Activated CD4-positive, alpha-beta T cell treated with anti-CD3 and anti-CD28 coated beads, Interleukin-10, Interleukin-2, amounts not matched to agents 100 ng/mL and 50 ng/mL, durations not matched to agents 16 hours and 8 hours (primary cell): ENCODE results near the gene TMEM72.
"Not testable (repeated sequence)": the region's sequence is repeated elsewhere in the genome, so short reads cannot be mapped to it uniquely, and the experiment has no call there.

Source experiments
- DNase-seq: peaks from one replicate; pipeline ENCODE4 v3.0.0-alpha.2; 2020

TMEM72 gene

DNA sequence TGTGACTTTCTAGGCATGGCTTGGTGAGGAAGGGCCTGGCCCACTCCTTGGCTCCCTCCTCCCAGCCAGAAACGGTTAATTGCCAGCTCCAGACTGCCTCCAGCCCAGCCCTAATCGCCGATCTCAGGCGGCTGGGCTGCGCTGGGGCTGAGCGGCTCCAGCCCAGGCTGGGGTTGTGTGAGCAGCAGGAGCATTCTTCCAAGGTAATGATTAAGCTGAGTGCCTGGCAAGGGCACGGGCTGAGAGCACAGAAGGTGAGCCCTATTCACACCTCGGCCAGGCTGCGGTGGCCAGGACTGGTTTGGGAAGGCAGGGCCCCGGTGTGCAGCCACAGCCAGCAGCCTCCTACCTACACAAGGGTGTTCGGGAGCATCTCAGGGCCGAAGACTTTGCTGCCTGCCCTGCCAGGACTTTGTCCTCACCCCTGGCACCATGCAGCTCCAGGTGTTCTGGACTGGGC is at the start of gene TMEM72:
Gene TMEM72 (plus strand): TSS at position 257 of the 460 bp plus-strand sequence. CDS start 176 bp downstream, at position 433.
- DNase-seq, result no peak

DNA sequence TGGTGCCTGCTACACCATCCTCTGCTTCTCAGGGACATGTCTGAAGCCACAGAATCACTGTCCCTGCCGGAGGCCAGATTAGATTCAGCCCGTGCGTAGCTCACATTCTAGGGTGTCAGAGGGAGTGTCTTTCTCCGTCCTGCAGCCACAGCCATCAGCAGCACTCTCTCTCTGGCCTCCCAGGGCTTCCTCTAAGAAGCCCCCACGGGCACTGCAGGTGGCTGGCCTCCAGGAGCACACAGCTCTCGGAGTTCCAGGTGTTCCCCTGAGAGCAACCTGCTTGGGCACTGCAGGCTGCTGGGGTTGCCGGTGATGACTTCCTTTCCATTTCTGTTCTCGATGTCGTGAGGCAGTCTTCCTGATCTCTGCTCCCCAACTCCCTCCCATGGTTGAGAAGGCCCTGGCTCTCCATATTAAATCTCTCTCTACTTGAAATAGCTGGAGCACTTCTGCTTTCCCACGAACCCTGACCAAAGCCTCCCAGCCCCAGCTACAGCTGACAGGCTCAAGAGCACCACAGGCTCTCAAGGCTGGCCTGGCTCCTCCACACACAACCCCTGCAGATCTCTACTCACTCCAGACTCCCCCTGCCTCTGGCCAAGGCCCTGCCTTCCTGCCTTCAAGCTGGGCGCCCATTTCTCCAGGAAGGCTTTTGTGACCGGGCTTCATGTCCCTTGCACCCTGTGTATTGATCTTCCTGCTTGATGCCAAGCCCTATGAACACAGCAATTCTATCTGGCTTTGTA is 49.0 kb upstream of the TMEM72 start:
- no peak for DNase-seq

DNA sequence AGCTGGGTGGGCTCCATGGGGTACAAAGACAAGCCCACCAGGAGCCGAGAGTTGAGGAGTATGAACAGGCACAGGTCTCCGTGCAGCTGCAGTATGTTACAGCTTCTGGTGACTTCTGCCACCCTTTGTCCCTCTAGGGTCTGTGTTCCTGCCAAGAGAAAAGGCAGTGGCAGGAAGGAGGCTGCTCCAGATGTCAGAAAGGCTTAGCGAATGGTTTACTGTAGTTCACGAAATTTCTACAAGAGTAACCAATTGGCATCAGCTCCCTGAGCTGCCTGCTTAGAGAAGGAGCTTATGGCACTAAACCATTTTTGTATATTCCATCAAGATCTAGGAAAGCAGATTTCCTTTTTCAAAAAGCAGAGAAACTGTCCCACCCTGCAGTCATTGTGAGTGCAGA is 48.2 kb upstream of the TMEM72 start:
- DNase-seq, result no peak

- no peak for DNase-seq
These were observed 47.6 kb upstream of the TMEM72 start for GRCh38 chr10:44863344-44864047.

DNA sequence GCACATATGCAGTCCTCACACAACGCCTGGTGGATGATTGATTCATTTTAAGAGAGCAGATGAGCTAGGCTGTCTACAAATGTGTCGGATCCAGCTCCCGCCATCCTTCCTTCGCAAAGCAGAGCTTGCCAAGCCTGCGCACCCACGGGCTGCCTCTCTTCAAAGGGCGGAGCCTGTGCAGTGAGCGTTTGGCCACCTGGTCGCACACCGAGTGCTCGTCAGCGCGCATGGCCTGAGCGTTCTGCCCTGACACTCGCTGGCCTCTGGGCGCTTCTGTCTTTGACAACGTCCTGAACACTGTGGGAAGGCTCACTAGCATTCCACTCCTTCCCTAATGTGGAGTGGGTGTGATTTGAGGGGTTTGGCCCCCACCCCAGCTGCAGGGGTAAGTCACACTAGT is 47.1 kb upstream of the TMEM72 start:
- DNase-seq, result peak; percentile 11

GRCh38 chr10:44864637-44865288 is 46.4 kb upstream of the TMEM72 start:
- peak; percentile 83 for DNase-seq

- DNase-seq, result no peak
These were observed 45.9 kb upstream of the TMEM72 start for GRCh38 chr10:44865289-44865671.

DNA sequence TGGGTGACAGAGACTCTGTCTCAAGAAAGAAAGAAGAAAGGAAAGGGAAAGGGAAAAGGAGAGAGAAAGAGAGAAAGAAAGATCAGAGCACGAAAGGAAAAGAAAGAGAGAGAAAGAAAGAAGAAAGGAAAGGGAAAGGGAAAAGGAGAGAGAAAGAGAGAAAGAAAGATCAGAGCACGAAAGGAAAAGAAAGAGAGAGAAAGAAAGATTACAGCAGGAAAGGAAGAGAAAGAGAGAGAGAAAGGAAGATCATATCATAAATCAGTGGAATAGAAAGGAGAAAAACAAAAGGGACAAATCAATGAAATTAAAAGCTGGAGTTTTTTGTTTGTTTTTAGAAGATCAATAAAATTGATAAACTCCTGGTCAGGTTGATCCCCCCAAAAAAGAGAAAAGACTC is 44.8 kb upstream of the TMEM72 start:
- not testable (repeated sequence) for DNase-seq

- DNase-seq, result no peak
These were observed 41.1 kb upstream of the TMEM72 start for GRCh38 chr10:44870031-44870430.

DNA sequence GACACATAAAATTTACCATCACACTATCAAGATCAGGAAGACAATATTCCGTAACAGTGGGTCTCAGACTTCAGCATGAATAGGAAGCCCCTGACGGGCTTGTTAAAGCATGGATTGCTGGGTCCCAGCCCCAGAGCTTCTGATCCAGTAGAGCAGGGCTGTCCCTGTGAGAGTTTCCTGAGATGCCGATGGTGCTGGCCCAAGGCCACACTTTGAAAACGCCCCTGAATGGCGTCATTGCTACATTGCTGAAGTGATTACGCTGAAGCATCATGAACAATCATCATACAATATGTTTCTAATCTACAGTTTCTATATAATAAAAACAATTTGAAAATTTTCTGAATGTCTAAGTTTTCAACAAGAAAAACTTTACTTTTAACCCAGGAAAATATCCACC is 38.0 kb upstream of the TMEM72 start:
- no peak for DNase-seq

DNA sequence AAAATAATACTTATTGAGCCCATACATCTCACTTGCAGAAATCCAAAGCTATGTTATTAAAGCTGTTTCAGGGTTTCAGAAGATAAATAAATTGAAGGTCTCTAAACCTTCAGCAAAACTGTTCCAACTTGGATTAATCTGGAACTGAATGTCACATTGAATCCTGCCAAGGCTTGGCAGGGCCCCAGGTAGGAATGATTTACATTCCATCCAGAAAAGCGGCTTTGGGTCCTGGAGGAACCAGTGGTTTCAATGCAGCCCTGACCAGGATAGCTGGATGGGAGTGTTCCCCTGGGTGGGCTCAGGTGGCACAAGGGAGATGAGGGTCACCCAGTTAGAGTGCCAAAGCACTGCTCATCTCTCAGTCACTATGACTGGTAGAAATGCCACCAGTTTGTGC is 37.0 kb upstream of the TMEM72 start:
- DNase-seq, result no peak

GRCh38 chr10:44878706-44879530 is 32.2 kb upstream of the TMEM72 start:
- peak; percentile 85 for DNase-seq

- no peak for DNase-seq
These were observed 31.6 kb upstream of the TMEM72 start for GRCh38 chr10:44879531-44879899.

DNA sequence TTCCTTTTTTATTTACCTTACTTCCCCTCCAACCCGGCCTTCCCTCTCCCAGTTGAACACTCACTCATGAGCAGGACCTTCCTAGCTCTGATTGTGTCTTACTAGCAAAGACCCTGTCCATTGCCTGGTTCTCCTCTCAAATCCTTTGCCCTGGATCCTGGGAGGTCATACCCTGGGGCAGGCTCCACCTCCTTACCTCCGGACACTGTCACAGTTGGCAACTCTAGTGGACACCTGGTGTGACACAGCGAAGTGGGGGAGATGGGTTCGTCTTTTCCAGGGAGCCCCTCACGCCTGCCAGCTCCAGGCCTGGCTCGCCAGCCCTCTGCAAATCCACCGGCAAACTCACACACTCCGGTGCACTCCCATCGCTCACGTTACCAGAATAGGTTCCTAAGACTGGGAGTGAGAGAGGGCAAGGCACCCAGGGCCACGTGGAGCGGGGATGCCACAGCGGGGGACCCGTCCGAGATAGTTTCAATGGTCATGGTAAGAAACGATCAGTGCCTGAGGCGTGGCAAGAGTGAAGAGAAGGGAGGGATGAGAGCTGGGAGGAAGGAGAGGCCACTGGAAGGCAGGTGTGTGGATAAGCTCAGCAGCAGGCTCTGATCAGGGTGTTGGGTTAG is 30.9 kb upstream of the TMEM72 start:
- no peak for DNase-seq

- no peak for DNase-seq
These were observed 29.5 kb upstream of the TMEM72 start for GRCh38 chr10:44881649-44882048.

- no peak for DNase-seq
These were observed 28.9 kb upstream of the TMEM72 start for GRCh38 chr10:44882166-44882720.

DNA sequence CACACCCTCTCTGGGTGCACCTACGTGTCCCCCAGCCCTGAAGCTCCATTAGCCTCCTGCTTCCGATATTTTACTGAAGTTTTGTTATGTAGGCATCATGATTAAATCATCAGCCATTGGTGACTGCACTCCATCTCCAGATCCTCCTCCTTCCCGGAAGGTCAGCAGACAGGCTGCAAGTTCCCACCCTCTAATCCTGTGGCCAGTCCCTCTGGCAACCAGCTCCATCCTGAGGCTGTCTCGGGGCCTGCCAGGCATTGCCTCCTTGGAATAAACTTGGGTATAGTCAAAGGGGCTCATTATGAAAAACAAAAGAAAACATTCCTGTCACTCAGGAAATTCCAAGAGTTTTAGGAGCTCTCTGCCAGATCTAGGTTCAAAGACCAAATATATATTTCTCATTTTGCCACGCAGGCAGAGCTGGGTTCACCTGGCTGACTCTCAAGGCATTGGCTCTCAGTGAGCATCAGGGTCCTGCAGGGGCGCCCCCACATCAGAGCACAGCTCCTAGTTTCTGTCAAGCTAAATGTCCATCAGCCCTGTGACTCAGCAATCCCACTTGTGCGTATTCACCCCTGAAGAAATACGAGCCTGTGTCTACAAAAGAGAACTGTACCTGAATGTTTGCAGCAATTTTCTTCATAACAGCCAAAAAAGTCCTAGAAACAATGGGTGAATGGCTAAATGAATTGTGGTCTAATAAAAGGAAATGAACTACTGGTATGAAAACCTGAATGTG is 27.4 kb upstream of the TMEM72 start:
- no peak for DNase-seq

DNA sequence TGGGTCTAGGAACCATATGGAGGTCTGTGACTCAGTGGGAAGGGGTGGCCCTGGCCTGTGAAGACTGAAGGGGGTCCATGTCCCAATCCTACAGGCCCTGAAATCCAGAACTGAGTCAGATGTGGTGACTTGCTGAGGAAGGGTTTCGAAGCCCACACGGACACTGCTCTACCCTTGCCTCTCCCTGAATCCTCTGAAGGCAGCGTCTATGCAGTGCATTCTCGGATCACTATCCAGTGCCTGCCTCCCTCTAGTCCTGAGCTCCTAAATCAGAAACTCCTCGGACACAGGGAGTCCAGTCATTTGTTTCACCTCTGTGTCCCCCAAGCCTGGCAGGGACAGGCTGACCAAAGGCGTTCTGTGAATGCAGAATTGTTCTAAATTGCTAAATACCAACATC is 25.4 kb upstream of the TMEM72 start:
- no peak for DNase-seq

GRCh38 chr10:44886966-44887365 is 24.2 kb upstream of the TMEM72 start:
- DNase-seq, result no peak

GRCh38 chr10:44888886-44889285 is 22.3 kb upstream of the TMEM72 start:
- no peak for DNase-seq

DNA sequence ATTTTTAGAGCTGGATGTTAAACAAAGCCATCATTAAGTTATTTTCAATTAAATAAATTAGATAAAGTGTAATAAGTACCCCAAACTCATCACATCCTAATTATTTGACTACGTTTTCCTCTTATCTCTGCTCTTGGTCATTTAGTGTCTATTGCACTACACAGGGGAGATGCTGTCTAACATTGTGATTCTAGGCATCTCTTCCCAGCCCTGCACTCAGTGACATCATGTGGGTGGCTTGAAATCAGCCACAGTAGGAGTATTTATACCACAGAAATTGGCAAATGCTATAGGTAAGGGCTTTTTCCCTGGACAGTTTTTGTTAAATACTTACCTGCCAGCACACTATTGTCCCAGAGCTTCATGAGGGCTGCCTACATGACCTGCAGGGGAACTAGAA is 21.3 kb upstream of the TMEM72 start:
- DNase-seq, result no peak
